ENCODE data around the gene TIMM23. TPM values are rescaled to one million over a fixed set of nuclear protein-coding genes. Genes with fewer than 3 reads are reported as not detected.
"Not testable (repeated sequence)": the region's sequence is repeated elsewhere in the genome, so short reads cannot be mapped to it uniquely, and the experiment has no call there.

Gene TIMM23
- total RNA-seq, 2 donors from 2014 or later = 18.7 to 34.9 TPM

GRCh38 chr10:45983538-45984186, 11.4 kb downstream of the TIMM23 start:
- intact Hi-C loops (cut with DNase I); H3K9me3 ChIP-seq; H3K27ac ChIP-seq; H3K36me3 ChIP-seq (replicated peaks in 1 of 2; ENCODE audit: insufficient read depth in 1 of 2, low read depth in 2 of 2); H3K4me1 ChIP-seq; H3K4me3 ChIP-seq; H3K27me3 ChIP-seq: not testable (repeated sequence)
- ATAC-seq (peak; percentile 58), DNase-seq (peak; percentile 35 to 65 (median 38))
- WGBS, 2 donors = 56 to 69% methylated on average over 5 to 6 of the region's 6 CpGs
- peak in 6 of 7 experiments; percentile 13 to 49 (median 40) for TF ChIP-seq CTCF (IDR thresholded peaks at IDR 0.05)

- H3K36me3 ChIP-seq (replicated peaks in 1 of 2; ENCODE audit: insufficient read depth in 1 of 2, low read depth in 2 of 2); intact Hi-C loops (cut with DNase I); H3K9me3 ChIP-seq; H3K4me3 ChIP-seq; DNase-seq; H3K27ac ChIP-seq; ATAC-seq; H3K27me3 ChIP-seq; H3K4me1 ChIP-seq: not testable (repeated sequence)
- WGBS, 2 donors = 69 to 74% methylated on average over 2 of the region's 2 CpGs
Observed at GRCh38 chr10:45984473-45984872, 12.2 kb downstream of the TIMM23 start.

- H3K27me3 ChIP-seq = not testable (repeated sequence)
Observed at GRCh38 chr10:45985590-45985989, 13.3 kb downstream of the TIMM23 start.

GRCh38 chr10:45997557-45997956, 25.3 kb downstream of the TIMM23 start:
- ATAC-seq = no peak
- intact Hi-C loops (cut with DNase I) = no loop called here

More at GRCh38 chr10:45985590-45985989, 13.3 kb downstream of the TIMM23 start:
- WGBS, 2 donors = 42 to 49% methylated on average over 3 of the region's 3 CpGs
- ATAC-seq; H3K36me3 ChIP-seq (replicated peaks in 1 of 2; ENCODE audit: insufficient read depth in 1 of 2, low read depth in 2 of 2); H3K27ac ChIP-seq; intact Hi-C loops (cut with DNase I); H3K4me3 ChIP-seq; DNase-seq; H3K9me3 ChIP-seq; H3K4me1 ChIP-seq: not testable (repeated sequence)

GRCh38 chr10:45997994-45998763, 25.9 kb downstream of the TIMM23 start:
- Histone ChIP-seq H3K36me3 (replicated peaks in 1 of 2; ENCODE audit: insufficient read depth in 1 of 2, low read depth in 2 of 2) (peaks cover 0 to 5% of the 10 kb centered on the region in 2 donors), H3K27ac (no peak overlapping the region), H3K9me3 (no peaks in the 10 kb centered on the region), H3K27me3 (no peaks in the 10 kb centered on the region), H3K4me1 (no peaks in the 10 kb centered on the region), H3K4me3 (no peak overlapping the region)
- no peak for TF ChIP-seq CTCF (IDR thresholded peaks at IDR 0.05)
- no peak for TF ChIP-seq POLR2A (IDR thresholded peaks at IDR 0.05)
- intact Hi-C loops (cut with DNase I) = no loop called here
- 69 to 86% methylated on average over 5 of the region's 5 CpGs for WGBS, 2 donors
- ATAC-seq (no peak), DNase-seq (no peak)

More at GRCh38 chr10:45997557-45997956, 25.3 kb downstream of the TIMM23 start:
- 93 to 97% methylated on average over 4 of the region's 4 CpGs for WGBS, 2 donors
- Histone ChIP-seq H3K27ac (no peak overlapping the region), H3K9me3 (no peaks in the 10 kb centered on the region), H3K27me3 (no peaks in the 10 kb centered on the region), H3K4me3 (no peak overlapping the region), H3K4me1 (no peaks in the 10 kb centered on the region), H3K36me3 (replicated peaks in 1 of 2; ENCODE audit: insufficient read depth in 1 of 2, low read depth in 2 of 2) (peaks cover 0 to 2% of the 10 kb centered on the region in 2 donors)
- no peak for DNase-seq
- TF ChIP-seq POLR2A (IDR thresholded peaks at IDR 0.05) (no peak), CTCF (IDR thresholded peaks at IDR 0.05) (no peak)

GRCh38 chr10:45999955-46000354, 27.7 kb downstream of the TIMM23 start:
- H3K4me3 ChIP-seq; DNase-seq; H3K27me3 ChIP-seq; intact Hi-C loops (cut with DNase I); H3K27ac ChIP-seq; H3K4me1 ChIP-seq; H3K36me3 ChIP-seq (replicated peaks in 1 of 2; ENCODE audit: insufficient read depth in 1 of 2, low read depth in 2 of 2); ATAC-seq; H3K9me3 ChIP-seq: not testable (repeated sequence)
- WGBS, 2 donors = 93 to 96% methylated on average over 5 of the region's 5 CpGs

Measured in body of pancreas (tissue), 4 donors.